HAP-1 (cell line): Measurements from ENCODE around the gene ALK.

Source experiments
- DNase-seq, 2 experiments: peaks; one replicate each; pipeline ENCODE4 v3.0.0-alpha.2; 2016 to 2020; ENCODE audit warnings: low spot score in 2 of 2
- H3K27me3 ChIP-seq: fragments of 250-450 bp; sonication (Bioruptor Pico); 2 replicates; pipeline ENCODE4 v1.5.1; 2020; ENCODE audit warnings: low read depth, mild to moderate bottlenecking, moderate library complexity
- H3K36me3 ChIP-seq: fragments of 250-450 bp; sonication (Bioruptor Pico); replicated peaks from 2 replicates; pipeline ENCODE4 v1.5.1; 2020; ENCODE audit warnings: mild to moderate bottlenecking
- H3K4me1 ChIP-seq: fragments of 250-450 bp; sonication (Bioruptor Pico); 2 replicates; pipeline ENCODE4 v1.5.1; 2020; ENCODE audit warnings: mild to moderate bottlenecking
- H3K4me3 ChIP-seq: fragments of 250-450 bp; sonication (Bioruptor Pico); 2 replicates; pipeline ENCODE4 v1.5.1; 2020; ENCODE audit warnings: mild to moderate bottlenecking, moderate library complexity
- H3K9me3 ChIP-seq: fragments of 250-450 bp; sonication (Bioruptor Pico); 2 replicates; pipeline ENCODE4 v1.5.1; 2020; ENCODE audit warnings: mild to moderate bottlenecking, moderate library complexity
- in situ Hi-C: fragments of 300-500 bp; cut with MboI; formaldehyde crosslinking; loops from 3 replicates; pipeline ENCODE4 v1.14.3; 2020; ENCODE audit warnings: low sequenced_read_pairs, inconsistent platforms, mixed read lengths

The ALK gene

GRCh38 chr2:29443627-29444026 is 477.8 kb downstream of the ALK start:
- in situ Hi-C loops, result no loop called here
- DNase-seq, result no peak
- Histone ChIP-seq H3K4me3 (no peak overlapping the region), H3K36me3 (no peaks in the 10 kb centered on the region), H3K9me3 (no peaks in the 10 kb centered on the region), H3K27me3 (no peaks in the 10 kb centered on the region), H3K4me1 (peaks cover 4% of the 10 kb centered on the region; the same call in 1 of the 2 replicates)

GRCh38 chr2:29443151-29443550 is 478.2 kb downstream of the ALK start:
- no peaks in the 10 kb centered on the region for H3K36me3 ChIP-seq
- DNase-seq, result no peak
- in situ Hi-C loops, result no loop called here
- H3K4me3 ChIP-seq, result no peak overlapping the region
- no peaks in the 10 kb centered on the region for H3K9me3 ChIP-seq
- H3K27me3 ChIP-seq, result no peaks in the 10 kb centered on the region
- H3K4me1 ChIP-seq, result peaks cover 4% of the 10 kb centered on the region; the same call in 1 of the 2 replicates

- Histone ChIP-seq H3K9me3 (no peaks in the 10 kb centered on the region), H3K27me3 (no peaks in the 10 kb centered on the region), H3K36me3 (no peaks in the 10 kb centered on the region), H3K4me1 (no peaks in the 10 kb centered on the region), H3K4me3 (no peak overlapping the region)
- in situ Hi-C loops, result no loop called here
- DNase-seq, result no peak
Observed at GRCh38 chr2:29440921-29441623, 480.3 kb downstream of the ALK start.

GRCh38 chr2:29433920-29434319 is 487.5 kb downstream of the ALK start:
- DNase-seq, result no peak
- Histone ChIP-seq H3K27me3 (no peaks in the 10 kb centered on the region), H3K4me1 (no peaks in the 10 kb centered on the region), H3K36me3 (no peaks in the 10 kb centered on the region), H3K9me3 (no peaks in the 10 kb centered on the region), H3K4me3 (no peak overlapping the region)
- in situ Hi-C loops, result no loop called here

- no peak for DNase-seq
- Histone ChIP-seq H3K27me3 (no peaks in the 10 kb centered on the region), H3K4me1 (no peaks in the 10 kb centered on the region), H3K36me3 (no peaks in the 10 kb centered on the region), H3K4me3 (no peak overlapping the region), H3K9me3 (no peaks in the 10 kb centered on the region)
- in situ Hi-C loops, result no loop called here
Observed at GRCh38 chr2:29433128-29433527, 488.3 kb downstream of the ALK start.

- Histone ChIP-seq H3K4me1 (no peaks in the 10 kb centered on the region), H3K4me3 (no peak overlapping the region), H3K36me3 (no peaks in the 10 kb centered on the region), H3K27me3 (no peaks in the 10 kb centered on the region), H3K9me3 (no peaks in the 10 kb centered on the region)
- DNase-seq, result no peak
- in situ Hi-C loops, result no loop called here
Observed at GRCh38 chr2:29431485-29431884, 489.9 kb downstream of the ALK start.

GRCh38 chr2:29430382-29431112 is 490.8 kb downstream of the ALK start:
- H3K27me3 ChIP-seq, result no peaks in the 10 kb centered on the region
- in situ Hi-C loops, result no loop called here
- H3K36me3 ChIP-seq, result no peaks in the 10 kb centered on the region
- H3K9me3 ChIP-seq, result no peaks in the 10 kb centered on the region
- no peak for DNase-seq
- no peak overlapping the region for H3K4me3 ChIP-seq
- no peaks in the 10 kb centered on the region for H3K4me1 ChIP-seq

GRCh38 chr2:29426354-29426753 is 495.0 kb downstream of the ALK start:
- Histone ChIP-seq H3K9me3 (no peaks in the 10 kb centered on the region), H3K4me3 (no peak overlapping the region), H3K4me1 (no peaks in the 10 kb centered on the region), H3K36me3 (no peaks in the 10 kb centered on the region), H3K27me3 (no peaks in the 10 kb centered on the region)
- in situ Hi-C loops, result no loop called here
- DNase-seq, result no peak

- in situ Hi-C loops, result no loop called here
- Histone ChIP-seq H3K4me3 (no peak overlapping the region), H3K27me3 (no peaks in the 10 kb centered on the region), H3K36me3 (no peaks in the 10 kb centered on the region), H3K9me3 (no peaks in the 10 kb centered on the region), H3K4me1 (no peaks in the 10 kb centered on the region)
- DNase-seq, result no peak
Observed at GRCh38 chr2:29425866-29426265, 495.5 kb downstream of the ALK start.

GRCh38 chr2:29423061-29423666 is 498.2 kb downstream of the ALK start:
- no peak for DNase-seq
- no peak overlapping the region for H3K4me3 ChIP-seq
- no peaks in the 10 kb centered on the region for H3K4me1 ChIP-seq
- in situ Hi-C loops, result no loop called here
- no peaks in the 10 kb centered on the region for H3K27me3 ChIP-seq
- H3K9me3 ChIP-seq, result no peaks in the 10 kb centered on the region
- no peaks in the 10 kb centered on the region for H3K36me3 ChIP-seq

- DNase-seq, result no peak
- in situ Hi-C loops, result no loop called here
- Histone ChIP-seq H3K4me3 (no peak overlapping the region), H3K4me1 (no peaks in the 10 kb centered on the region), H3K9me3 (no peaks in the 10 kb centered on the region), H3K36me3 (no peaks in the 10 kb centered on the region), H3K27me3 (0 out of 2 replicates have a peak, but pooled peaks cover 2% of the 10 kb centered on the region)
Observed at GRCh38 chr2:29420999-29421782, 500.2 kb downstream of the ALK start.

GRCh38 chr2:29420464-29420863 is 500.9 kb downstream of the ALK start:
- H3K9me3 ChIP-seq, result no peaks in the 10 kb centered on the region
- in situ Hi-C loops, result no loop called here
- 0 out of 2 replicates have a peak, but pooled peaks cover 2% of the 10 kb centered on the region for H3K27me3 ChIP-seq
- H3K36me3 ChIP-seq, result no peaks in the 10 kb centered on the region
- no peaks in the 10 kb centered on the region for H3K4me1 ChIP-seq
- no peak overlapping the region for H3K4me3 ChIP-seq
- no peak for DNase-seq

- 0 out of 2 replicates have a peak, but pooled peaks cover 2% of the 10 kb centered on the region for H3K27me3 ChIP-seq
Observed at GRCh38 chr2:29417630-29418029, 503.8 kb downstream of the ALK start.

More at GRCh38 chr2:29417630-29418029, 503.8 kb downstream of the ALK start:
- no peaks in the 10 kb centered on the region for H3K9me3 ChIP-seq
- H3K4me1 ChIP-seq, result no peaks in the 10 kb centered on the region
- in situ Hi-C loops, result no loop called here
- no peaks in the 10 kb centered on the region for H3K36me3 ChIP-seq
- no peak overlapping the region for H3K4me3 ChIP-seq
- DNase-seq, result no peak
